NCI-H1105 (cell line): ENCODE data around the gene RIT1.

Experiments
- DNase-seq: peaks from one replicate; lab custom pipeline; 2025; lab: John Stamatoyannopoulos, UW

Gene RIT1

DNA sequence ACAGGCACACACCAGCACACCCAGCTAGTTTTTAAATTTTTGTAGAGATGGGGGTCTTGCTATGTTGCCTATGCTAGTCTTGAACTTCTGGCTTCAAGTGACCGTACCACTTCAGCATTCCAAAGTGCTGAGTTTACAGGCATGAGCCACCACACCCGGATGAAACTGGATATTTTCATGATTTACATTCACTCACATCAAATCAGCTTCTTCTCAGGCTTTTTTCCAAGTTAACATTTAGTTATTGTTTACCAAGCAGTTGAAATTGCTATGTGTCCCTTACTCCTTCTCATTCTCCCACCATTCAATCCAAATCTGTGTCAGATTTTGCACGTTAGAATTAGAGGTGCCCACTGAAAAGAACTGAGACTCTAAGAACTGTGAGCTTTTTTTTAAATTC, 18.4 kb downstream of the RIT1 start:
- DNase-seq, result no peak

DNA sequence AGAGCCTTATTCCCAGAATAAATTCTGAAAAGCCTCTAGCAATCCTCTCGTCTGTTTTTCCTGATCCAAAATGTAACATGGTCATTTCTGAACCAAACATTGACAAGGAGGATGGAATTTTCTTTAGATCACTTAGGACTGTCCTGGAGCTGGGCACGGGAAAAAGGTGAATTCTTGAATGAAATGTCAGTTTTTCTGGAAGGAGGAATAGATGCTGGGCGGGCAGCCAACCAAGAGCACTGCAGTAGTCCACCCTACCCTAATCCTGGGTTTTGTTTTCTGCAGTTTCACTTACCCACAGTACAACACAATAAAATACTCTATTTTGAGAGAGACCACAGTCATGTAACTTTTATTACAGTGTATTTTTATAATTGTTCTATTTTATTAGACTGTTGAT, 20.9 kb downstream of the RIT1 start:
- no peak for DNase-seq

- no peak for DNase-seq
These were observed 21.6 kb downstream of the RIT1 start for GRCh38 chr1:155889566-155889965.

- DNase-seq, result no peak
These were observed 22.7 kb downstream of the RIT1 start for GRCh38 chr1:155888481-155888880.

- no peak for DNase-seq
These were observed 26.2 kb downstream of the RIT1 start for GRCh38 chr1:155884982-155885381.

- no peak for DNase-seq
These were observed 26.9 kb downstream of the RIT1 start for GRCh38 chr1:155884031-155884960.

- DNase-seq, result no peak
These were observed 28.4 kb downstream of the RIT1 start for GRCh38 chr1:155882766-155883165.

DNA sequence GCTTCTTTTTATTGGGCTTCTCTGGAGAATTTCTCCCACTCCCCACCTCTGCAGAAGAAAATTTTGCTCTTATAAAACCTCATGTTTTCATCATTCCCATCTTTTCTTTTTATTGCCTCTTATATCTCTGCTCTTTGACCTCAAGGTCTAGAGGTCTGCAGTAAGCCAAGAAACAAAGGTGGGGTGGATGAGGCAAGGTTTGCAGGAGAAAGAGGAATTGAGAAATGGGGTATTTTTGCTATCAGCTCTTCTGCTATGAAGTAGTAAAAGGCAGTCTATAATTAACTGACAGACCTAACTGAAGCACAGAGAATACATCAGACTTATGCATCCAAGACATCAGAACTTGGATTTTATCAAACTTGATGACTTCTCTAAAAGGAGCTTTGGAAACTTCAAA, 28.9 kb downstream of the RIT1 start:
- no peak for DNase-seq

DNA sequence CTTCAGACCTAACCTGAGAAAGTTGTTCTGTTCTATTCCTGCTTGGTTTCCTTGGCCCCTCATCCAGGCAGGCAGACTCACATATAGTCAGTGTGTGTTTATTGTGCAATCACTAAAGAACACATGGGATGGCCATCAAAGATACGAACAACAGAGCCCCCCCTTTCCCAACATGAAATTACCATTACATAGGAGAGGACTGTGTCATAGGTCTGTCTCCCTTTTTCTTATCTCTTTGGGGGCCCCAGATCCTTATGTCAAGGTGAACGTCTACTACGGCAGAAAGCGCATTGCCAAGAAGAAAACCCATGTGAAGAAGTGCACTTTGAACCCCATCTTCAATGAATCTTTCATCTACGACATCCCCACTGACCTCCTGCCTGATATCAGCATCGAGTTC, 30.2 kb downstream of the RIT1 start:
- no peak for DNase-seq

DNA sequence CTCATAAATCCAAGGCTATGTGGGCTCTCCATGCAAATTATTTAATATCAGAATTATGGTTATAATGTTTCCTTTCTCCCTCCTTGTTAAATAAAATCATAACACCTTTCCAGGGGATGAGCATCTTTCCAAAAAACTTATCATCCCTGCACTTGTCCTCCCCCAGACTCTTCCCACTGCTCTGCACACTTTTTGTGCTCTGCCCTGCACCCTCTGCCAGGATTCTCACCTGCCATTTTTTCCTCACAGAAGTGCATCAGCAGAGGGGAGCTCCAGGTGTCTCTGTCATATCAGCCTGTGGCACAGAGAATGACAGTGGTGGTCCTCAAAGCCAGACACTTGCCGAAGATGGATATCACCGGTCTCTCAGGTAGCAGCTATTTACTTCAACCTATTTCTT, 30.9 kb downstream of the RIT1 start:
- no peak for DNase-seq

DNA sequence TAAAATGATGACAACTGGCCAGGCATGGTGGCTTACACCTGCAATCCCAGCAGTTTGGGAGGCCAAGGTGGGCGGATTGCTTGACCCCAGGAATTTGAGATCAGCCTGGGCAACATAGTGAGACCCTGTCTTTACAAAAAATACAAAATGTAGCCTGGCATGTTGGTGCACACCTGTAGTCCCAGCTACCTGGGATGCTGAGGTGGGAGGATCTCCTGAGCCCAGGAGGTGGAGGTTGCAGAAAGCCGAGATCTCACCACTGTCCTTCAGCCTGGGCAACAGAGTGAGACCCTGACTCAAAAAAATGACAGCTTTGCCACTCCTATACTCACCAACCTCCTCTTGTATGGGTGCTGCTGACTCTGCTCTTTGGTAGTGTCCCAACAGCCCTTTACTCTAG, 33.2 kb downstream of the RIT1 start:
- no peak for DNase-seq

DNA sequence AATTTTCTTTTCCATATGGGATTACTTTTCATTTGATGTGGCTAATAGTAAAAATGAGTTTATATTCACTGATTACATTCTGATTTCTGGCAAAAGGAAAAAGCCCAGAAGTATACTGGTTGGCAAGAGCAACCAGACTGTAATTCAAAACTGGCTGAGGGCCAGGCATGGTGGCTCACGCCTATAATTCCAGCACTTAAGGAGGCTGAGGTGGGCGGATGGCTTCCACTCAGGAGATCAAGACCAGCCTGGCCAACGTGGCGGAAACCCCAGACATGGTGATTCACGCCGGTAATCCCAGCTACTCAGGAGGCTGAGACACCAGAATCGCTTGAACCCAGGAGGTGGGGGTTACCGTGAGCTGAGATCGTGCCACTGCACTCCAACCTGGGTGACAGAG, 37.3 kb downstream of the RIT1 start:
- DNase-seq, result peak; percentile 31

DNA sequence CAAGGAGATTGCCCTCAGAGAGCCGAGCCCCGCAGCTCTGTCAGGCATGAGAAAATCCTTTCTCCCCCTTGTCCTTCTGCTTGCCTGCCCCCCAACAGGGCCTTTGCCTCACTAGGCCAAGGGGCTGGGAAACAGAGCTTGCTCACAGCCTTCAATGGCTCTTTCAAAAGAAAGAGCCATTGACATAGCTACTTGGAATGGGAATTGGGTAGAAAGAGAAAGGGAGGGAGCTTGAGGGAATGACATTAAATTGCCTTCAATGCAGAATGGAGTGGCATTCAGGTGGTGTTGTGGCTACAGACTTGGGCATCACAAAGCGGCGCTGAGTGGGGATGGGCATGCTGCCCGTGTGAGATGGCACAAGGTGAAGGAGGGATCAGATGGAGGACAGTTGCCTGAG, 38.6 kb downstream of the RIT1 start:
- no peak for DNase-seq

- peak; percentile 74 for DNase-seq
These were observed 39.8 kb downstream of the RIT1 start for GRCh38 chr1:155871390-155871789.

- no peak for DNase-seq
These were observed 43.4 kb downstream of the RIT1 start for GRCh38 chr1:155867766-155868165.

DNA sequence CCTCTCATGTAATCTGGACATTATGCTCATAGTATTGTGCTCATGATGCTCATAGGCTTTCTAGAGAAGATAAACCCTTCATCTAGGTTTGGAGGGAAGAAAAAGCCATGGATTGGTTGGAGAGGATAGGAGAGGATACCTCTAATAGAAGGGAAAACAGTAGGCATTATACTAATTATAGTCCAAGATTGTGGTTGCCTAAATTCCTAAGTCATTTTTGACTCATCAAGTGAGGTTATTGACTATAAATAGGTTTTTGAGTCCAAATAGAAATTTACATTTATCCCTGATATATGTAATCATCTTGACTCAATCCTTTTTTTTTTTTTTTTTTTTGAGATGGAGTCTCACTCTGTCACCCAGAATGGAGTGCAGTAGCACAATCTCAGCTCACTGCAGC, 46.8 kb downstream of the RIT1 start:
- DNase-seq, result no peak

- DNase-seq, result no peak
These were observed 49.3 kb downstream of the RIT1 start for GRCh38 chr1:155861896-155862295.

DNA sequence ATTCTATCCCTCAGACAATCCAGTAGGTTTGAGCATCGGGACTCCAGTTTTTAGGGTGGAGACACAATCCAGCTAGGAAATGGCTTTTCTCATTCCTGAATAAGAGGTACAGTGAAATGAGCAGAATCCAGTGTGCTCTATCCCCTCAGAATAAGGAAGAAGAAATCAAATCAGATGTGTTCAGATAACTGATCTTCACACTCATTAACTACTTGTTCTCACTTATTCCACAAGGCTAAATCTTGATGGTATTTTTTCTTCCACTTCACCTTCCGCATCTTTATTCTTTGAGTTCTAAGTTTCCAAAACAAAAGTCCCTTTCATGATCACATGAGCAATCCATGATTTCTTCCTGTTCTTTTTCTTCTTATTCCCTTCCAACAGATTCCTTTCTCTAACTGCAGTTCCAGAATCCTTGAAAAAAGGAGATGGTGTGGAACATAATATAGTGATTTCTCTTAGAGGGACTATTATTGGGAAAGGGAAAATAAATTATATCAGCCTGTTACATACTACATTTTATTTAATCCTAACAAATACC, 50.1 kb downstream of the RIT1 start:
- peak; percentile 16 for DNase-seq

DNA sequence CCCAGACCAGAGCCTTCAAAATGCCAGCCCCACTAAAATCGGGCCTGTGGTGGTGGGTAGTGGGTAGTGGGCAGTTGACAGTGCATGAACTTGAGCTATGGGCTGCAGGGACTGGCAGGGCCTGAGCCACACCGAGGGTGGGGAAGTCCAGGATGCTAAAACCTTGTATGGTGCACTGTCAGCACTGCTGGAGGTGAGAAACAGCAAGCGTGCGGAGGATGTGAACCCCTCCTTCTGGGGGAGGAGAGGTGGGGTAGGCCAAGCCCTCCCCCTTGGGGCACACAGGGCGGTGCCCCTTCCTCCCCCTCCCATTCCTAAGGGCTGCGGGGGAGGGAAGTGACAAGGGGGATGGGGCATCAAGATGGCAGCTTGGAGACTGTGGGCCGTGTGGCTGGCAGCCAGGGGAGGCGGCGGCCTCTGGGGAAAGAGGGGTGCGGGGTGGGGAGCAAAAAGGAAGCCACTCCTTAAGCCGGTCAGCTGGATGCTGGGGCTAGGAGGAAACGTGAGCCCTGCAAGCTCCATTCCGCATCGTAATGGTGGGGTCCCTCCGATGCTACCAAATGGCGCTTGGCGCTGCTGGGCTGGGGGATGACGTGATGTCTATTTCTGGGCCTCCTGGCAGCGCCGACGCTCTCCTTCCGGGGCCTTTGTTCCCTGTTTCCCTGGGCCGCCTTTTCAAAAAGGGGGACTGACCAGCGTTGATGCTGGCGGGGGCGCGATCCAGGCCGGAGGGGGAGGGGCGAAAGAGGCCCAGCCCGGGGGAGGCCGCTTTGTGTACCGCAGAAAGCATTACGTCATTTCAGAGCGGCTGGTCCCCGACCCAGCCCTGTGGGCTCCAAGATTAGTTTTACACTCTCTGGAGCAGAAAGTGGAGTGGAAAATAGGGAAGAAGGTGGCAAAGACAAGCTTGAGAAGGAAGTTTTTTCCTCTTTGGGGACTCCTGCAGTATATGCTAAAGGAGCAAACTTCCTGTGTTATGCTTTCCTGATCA, 51.0 kb downstream of the RIT1 start:
- peak; percentile 91 for DNase-seq

DNA sequence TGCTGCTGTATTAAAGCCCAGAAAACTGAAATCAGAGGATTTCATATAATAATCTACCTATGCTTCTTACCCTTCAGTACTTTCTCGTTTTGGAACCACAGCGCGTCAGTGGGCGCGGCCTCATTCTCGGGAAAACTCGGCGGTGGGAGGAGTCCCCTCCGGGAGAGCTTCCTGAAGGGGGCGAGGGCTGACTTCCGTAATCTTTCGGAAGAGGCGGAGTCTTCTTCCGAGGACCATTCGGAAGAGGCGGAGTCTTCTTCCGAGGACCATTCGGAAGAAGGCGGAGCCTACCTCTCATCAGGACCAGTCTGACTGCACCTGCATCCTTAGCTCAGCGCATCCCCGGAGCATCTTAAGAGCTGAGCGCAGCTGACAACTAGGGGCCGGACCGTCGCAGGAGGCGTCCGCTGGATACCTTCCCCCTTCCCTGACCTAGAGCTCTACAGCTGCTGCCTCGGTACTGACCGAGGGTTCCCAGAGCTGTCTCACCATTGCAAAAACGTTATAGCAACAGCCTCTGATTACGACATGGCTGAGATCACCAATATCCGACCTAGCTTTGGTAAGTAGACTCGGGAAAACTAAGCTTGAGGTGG, 51.8 kb downstream of the RIT1 start, which contains the start of gene SYT11:
TSS of gene SYT11 (plus strand) at position 334 of the 596 bp plus-strand sequence. CDS start at position 529, 195 bp downstream.
- peak; percentile 99 for DNase-seq

GRCh38 chr1:155858800-155859233, 52.3 kb downstream of the RIT1 start:
- DNase-seq, result no peak
